Stimulated activated CD8-positive, alpha-beta memory T cell treated with anti-CD3 and anti-CD28 coated beads, Interleukin-12 subunit alpha, Interleukin-12 subunit beta, amount 100 ng/mL, for 24 hours (primary cell): ENCODE data around the gene MCM3AP.
"Not testable (repeated sequence)": the region's sequence is repeated elsewhere in the genome, so short reads cannot be mapped to it uniquely, and the experiment has no call there.

Experiments
- DNase-seq: peaks from one replicate; pipeline ENCODE4 v3.0.0-alpha.2; 2020; ENCODE audit errors: extremely low read depth

MCM3AP gene

GRCh38 chr21:46311568-46311967, 26.2 kb upstream of the MCM3AP start:
- no peak for DNase-seq

GRCh38 chr21:46310260-46310659, 24.8 kb upstream of the MCM3AP start:
- DNase-seq, result not testable (repeated sequence)

DNA sequence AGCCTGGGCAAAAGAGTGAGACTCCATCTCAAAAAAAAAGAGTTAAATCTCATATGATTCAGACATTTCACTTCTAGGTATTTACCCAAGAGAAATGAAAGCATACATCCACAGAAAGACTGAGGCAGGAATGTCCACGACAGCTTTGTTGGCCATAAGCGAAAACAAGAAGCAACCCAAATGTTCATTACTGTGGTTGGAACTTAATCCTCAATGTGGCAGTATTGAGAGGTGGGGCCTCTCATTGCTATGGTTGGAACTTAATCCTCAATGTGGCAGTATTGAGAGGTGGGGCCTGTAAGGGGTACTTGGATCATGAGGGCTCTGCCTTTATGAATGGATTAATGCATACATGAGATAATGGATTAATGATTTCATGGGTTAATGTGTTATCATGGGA, 23.0 kb upstream of the MCM3AP start:
- no peak for DNase-seq

- DNase-seq, result no peak
Measured at GRCh38 chr21:46307625-46308024, 22.2 kb upstream of the MCM3AP start.

GRCh38 chr21:46304955-46305354, 19.5 kb upstream of the MCM3AP start:
- no peak for DNase-seq

DNA sequence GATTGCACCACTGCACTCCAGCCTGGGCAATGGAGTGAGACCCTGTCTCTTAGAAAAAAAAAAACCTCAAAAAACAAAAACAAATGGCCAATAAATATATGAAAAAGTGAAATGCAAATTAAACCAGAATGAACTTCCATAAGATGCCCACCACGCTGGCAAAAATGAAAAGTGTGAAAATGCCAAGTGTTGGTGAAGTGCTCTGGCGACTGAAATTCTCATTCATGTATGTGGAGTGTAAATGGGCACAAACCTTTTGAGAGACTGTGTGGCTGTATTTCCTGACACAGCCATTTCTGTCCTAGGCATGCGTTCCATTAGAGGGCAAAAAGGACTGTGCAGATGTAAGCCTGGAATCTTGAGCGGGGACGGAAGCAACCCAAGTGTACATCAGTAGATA, 19.0 kb upstream of the MCM3AP start:
- no peak for DNase-seq

DNA sequence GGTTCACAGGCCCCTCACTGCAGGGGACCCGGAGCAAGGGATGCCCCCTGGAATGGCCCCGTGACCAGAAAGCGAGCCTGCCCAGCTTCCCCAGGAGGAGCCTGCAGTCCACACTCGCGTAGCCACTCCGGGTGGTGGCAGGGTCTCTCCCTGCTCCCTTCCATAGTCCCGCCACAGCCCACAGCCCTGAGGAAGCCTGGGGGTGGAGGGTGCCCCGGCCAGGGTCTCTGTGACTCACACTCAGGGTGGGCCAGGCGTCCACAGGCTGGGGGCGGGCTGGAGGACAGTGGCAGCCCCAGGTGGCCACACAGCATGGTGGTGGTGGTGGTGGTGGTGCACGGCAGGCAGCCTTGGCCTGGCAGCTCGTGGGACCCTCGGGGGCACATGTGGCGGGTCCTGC, 16.3 kb upstream of the MCM3AP start:
- no peak for DNase-seq

- DNase-seq, result no peak
Measured at GRCh38 chr21:46299167-46299566, 13.8 kb upstream of the MCM3AP start.

GRCh38 chr21:46297338-46298271, 12.2 kb upstream of the MCM3AP start:
- no peak for DNase-seq

DNA sequence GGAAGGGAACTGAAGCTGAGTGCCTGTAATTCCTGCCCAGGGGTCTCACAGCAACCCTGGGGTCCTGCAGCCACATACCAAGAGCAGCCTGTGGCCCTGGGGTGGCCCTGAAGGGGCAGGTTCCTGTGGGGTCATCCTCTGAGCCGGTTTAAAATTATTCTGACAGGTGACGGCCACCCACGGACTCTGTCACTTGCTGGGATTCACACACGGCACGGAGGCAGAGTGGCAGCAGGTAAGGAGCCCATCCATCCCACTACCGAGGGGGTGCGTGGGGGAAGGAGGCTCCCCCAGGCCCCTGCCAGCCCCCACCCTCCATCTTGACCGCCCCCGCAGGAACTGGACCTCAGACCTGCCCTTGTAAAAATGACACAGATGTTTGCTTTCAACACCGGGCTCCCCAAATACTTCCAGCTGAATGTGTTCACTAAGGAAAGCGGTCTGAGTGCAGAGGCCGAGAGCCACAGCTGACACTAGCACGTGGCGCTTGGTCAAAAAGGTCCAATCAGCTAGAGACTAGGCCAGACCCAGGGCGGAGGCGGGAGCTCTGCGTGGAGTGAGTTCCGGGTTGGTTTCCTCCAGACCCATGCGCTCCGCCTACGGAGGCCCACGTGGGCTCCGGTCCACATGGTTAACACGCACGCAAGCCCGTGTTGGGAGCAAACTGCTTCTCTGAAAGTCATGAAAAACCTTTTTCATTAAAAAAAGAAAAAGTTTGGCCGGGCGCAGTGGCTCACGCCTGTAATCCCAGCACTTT, 10.8 kb upstream of the MCM3AP start:
- no peak for DNase-seq

DNA sequence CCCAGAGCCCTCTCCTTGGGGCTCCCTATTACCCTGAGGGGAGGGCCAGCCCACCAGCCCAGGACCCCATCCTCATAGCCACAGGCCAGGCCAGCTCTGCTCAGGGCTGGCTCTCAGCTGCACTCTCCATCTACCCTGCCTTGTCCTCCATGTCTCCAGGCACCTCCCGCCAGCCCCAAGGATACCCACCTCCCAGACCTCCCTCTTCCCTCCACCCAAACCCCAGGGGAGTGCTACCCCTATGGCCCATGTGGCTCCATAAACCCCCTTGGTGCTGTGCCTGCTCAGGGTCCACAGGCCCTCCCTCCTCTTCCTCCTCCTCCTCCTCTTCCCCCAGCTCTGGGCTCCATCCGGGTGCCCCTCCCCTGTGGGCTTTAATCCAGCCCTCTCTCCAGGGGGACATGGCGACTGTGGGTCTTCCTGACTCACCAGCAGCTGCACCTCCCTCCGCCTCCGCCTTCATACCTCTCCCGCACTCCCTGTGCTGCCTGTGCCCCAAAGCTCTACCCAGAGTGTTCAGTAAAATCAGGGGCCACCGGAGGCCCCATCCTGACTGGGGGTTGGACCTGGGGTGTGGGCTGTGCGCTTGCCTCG, 9.9 kb upstream of the MCM3AP start:
- no peak for DNase-seq

- DNase-seq, result no peak
Measured at GRCh38 chr21:46294647-46295176, 9.3 kb upstream of the MCM3AP start.

- DNase-seq, result no peak
Measured at GRCh38 chr21:46291561-46291960, 6.2 kb upstream of the MCM3AP start.

DNA sequence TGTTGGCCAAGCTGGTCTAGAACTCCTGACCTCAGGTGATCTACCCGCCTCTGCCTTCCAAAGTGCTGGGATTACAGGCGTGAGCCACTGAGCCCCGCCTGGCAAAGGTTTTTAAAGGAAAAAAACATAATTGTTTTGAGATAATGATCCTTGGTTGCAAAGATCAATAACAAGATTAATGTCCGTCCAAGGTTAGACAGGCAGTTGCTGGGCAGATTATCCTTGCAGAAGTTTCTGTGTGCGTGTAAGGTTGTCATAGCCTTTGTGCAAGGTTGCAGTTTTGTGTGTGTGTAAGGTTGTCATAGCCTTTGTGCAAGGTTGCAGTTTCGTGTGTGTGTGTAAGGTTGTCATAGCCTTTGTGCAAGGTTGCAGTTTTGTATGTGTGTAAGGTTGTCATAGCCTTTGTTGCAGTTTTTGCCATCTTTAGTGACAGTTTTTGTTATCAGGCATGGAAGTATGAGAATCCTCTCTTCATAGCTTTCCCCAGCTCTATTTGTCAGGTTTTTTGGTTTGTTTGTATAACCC, 4.3 kb upstream of the MCM3AP start:
- DNase-seq, result no peak

GRCh38 chr21:46287541-46287940, 2.1 kb upstream of the MCM3AP start:
- no peak for DNase-seq

DNA sequence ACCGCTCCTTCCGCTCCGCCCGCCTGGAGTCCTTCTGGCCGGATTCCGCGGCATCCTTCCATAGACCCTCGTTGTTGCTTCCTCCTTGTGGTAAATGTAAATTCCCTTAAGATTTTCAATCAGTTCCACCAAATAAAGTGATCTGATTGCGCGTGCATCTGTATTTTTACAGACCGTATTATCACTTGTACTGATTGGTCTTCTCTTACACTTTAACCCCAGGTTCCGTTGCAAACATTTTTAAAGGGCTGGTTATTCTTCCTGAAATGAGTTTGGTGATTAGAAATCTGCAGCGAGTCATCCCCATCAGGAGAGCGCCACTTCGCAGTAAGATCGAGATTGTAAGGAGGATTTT, 1.2 kb upstream of the MCM3AP start:
- no peak for DNase-seq

DNA sequence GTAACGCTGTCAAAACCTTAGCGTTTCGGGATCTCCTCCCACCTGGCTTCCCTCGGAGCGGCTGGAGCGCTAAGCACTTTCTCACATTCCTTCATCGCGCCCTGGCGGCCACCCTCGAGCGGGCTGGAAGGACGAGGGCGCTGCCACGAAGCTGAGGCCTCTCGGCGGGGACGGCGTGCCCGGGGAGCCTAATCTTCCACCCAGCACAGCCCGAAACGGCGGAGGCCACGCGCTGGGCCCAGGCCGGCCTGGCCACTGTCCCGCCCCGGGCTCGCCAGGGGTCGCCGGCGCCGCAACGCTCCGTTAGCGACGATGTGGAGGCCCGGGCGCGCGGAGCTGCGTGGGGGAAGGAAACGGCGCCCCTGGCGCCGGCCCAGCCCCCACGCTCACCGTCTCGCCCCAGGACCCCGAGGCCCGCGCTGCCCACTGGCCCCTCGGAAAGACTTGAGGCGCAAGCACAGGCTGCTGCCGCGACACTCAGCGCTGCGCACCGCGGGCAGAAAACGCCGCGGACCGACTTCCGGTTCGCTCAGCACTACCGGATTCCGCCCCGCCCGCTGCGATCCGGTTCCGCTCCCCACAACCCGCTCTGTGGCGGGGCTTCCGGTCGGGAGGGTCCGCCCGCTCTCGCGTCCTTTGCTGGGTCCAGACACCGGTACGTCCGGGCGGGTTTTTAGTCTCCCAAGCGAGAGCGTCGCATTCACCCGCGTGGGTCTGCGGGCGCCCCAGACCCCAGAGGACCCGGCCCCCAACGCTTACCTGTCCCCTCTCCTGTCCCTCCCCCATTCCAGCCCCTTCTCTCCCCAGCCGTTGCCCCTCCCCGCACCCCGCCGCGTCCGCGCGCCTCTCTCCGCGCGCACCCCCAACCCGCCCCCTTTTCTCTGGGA, 593 bp upstream of the MCM3AP start, which contains the start of gene YBEY:
Gene YBEY, plus strand, starts transcription at position 582 of the 887 bp plus-strand sequence. CDS start 572 bp downstream, outside the sequence.
- DNase-seq, result peak; percentile 69

GRCh38 chr21:46284733-46285132, 678 bp downstream of the MCM3AP start:
- no peak for DNase-seq

DNA sequence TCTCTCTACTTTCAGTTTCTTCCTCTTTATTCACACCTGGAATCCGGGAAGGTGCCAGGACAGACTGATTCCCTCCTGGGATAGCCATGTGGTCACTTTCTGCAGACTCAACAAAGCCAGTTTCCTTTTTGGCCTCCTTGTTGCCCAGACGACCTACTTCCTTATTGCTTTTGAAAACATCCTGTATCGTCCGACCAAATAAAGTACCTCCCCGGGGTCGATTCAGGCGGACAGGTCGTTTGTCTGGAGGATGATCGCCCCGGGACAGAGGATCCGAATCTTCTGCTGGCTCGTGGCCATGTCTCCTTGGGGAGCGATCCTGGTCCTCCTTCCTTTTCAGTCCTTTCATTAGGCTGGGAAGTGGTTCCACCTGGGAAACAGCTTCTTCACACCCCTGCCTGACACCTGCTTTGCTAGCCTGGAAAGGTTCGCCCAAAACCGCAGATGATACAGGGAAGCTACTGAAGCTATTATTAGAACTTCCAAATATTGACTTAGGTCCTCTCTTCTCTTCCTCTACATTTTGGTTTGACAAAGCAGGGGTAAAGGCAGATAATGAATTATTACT, 1.2 kb downstream of the MCM3AP start:
- no peak for DNase-seq

- DNase-seq, result no peak
Measured at GRCh38 chr21:46274797-46275390, 10.5 kb downstream of the MCM3AP start.
